GM18868 (cell line): ENCODE measurements around the gene C2CD4C.
"Not testable (repeated sequence)": the region's sequence is repeated elsewhere in the genome, so short reads cannot be mapped to it uniquely, and the experiment has no call there.

Experiments
- ATAC-seq: cut with Tn5 transposase; IDR thresholded peaks from one replicate; pipeline ENCODE4 v1.9.1; 2021; ENCODE audit warnings: mild to moderate bottlenecking, moderate library complexity; ENCODE audit not compliant: unreplicated experiment

C2CD4C gene

DNA sequence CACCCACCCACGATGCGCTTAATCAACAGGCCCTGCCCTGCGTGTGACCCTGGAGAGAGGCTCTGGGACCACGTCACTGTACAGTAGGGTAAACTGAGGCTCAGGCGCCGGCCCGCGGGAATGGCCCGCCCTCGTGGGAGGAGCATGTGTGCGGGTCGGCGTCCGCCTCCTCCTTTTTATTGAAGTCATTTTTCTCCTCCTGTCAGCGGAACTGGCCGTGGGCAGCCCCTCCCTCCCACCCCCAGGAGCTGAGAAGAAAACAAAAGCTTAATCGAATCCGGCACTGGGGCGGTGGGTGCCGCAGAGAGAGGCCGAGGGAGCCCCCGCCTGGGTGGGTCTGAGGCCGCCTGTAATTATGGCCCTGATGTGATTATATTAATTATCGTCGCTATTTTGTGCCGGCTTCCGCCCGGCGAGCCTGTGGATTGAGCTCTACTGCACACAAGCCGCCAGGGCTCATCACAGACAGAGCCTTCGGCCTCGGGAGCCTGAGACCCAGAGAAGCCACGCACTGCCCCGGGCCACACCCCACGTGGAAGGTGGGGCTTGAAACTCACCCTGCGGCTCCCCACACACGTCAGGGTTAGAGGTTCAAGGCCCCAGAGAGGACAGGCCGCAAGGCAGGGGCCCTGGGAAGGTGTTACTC, 7.0 kb downstream of the C2CD4C start:
- no peak for ATAC-seq

DNA sequence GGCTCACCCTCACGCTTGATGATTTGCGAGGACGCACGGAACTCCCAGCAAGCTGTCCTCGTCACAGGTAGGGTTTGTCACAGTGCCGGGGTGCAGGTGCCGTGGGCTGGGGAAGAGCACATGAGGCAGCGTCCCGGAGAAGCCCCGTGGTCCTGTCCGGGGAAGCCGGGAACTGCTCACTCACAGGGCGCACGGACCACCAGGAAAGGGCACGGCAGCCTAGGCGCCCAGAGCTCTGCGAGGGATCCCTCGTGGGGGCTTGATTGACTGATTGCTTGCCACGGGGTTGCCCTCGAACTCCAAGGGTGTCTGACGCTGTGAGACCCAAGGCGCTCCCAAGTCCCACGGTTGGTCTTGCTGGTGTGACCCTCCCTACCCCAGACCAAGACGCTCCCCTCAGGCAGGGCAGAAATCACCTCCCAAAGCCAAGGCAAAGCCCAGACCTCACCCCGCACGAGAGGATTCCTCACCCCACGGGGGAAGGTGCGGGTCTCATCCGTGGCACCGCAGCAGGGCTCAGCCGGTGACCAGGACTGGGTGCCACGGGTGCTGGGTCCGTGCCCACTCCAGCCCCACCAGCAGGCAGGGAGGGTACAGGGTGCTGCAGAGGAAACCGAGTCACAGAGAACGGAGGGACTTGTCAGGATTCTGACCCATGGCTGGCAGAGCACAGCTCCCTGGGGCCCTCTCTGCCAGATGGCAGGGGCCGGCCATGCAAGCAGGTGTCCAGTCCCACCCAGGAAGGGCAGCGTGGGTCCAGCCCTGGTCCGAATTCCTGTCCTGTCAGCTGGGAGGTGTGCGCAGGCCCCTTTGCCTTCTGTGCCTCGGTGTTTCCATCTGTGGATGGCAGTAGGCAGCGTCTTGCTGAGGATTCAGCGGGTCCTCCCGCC, 7.7 kb downstream of the C2CD4C start:
- no peak for ATAC-seq

DNA sequence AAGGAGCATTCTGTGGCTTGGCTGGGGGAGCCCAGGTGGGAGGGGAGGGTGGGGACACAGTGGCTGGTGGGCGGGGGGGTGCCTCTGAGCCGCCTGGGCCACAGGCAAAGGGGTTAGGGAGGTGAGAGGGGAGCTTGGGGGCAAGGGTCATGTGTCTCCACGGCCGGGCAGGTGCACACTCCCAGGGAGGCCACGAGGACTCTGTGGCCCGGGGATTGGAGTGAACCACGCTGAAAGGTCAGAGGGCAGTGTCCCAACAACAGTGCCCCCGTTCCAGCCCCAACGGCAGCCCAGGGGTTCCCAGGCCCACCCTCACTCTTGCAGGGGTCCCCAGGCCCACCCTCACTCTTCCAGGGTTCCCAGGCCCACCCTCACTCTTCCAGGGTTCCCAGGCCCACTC, 9.6 kb downstream of the C2CD4C start:
- no peak for ATAC-seq

DNA sequence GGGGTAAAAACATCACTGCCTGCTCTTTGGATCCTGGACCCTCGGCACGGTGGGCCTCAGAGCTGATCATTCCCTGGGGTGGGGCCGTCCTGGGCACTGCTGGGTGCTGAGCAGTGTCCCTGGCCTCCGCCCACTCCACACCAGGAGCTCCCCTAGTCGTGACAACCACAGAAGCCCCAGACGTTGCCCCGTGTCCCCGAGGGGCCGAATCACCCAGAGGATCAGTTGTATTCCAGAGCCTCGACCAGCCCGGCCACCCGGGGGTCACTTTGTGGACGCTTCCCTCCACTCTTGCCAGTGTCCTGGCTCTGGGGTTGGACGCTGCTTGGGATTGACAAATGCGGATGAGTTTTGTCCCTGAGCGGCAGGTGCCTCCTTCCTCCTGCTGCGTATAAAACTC, 10.2 kb downstream of the C2CD4C start:
- no peak for ATAC-seq

DNA sequence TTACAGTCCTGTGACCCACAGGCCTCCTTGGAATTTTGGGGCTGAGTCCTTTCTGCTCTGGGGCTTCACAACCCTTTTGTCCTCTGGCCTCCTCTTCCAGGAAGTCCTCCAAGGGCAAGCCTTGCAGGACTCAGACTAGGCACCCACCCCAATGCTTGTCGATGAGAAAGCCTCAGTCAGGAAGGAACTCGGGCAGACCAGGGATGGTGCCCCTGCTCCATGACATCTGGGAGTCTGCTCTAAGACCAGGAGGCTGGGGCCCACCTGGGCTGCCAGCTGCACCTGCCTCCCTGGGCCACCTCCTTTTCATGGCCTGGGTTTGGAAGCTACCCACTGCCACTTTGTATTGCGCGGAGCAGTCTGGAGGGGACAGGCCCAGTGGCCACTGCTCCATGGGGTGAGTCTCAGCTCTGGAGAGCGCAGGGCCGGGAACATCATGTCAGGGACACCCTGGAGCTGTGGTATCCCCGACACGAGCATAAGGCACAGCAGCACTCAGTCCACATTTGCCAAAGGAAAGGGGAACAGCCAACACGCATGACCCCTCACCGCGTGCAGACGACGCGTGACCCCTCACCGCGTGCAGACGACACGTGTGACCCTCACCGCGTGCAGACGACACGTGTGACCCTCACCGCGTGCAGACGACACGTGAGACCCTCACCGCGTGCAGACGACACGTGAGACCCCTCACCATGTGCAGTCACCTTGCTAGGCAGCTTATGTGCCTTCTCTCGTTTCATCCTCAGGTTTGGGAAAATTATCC, 10.8 kb downstream of the C2CD4C start:
- ATAC-seq, result no peak

DNA sequence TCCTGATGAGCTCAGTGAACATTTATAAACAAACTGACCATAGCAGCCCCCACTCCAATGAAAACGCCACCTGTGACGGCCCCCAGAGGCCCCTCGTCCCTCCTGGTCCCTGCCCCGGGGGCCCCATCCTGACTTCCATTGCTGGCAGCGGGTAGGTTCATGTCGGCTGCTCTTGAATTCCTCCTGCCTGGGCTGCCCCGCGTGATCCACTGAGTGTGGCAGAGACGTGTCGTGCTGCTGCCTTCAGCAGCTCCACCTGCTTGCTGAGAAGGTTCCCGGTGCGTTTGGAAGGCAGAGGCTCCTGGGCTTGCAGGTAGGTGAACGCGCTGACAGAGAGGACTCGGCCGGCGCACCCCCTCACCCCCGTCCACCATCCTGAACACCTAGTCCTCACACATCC, 11.6 kb downstream of the C2CD4C start:
- ATAC-seq, result no peak

DNA sequence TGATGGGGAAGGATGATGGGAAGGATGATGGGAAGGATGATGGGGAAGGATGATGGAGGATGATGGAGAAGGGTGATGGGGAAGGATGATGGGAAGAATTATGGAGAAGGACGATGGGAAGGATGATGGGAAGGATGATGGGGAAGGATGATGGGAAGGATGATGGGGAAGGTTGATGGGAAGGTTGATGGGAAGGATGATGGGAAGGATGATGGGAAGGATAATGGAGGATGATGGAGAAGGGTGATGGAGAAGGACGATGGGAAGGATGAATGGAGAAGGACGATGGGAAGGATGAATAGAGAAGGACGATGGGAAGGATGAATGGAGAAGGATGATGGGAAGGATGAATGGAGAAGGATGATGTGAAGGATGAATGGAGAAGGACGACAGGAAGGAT, 13.5 kb downstream of the C2CD4C start:
- no peak for ATAC-seq

DNA sequence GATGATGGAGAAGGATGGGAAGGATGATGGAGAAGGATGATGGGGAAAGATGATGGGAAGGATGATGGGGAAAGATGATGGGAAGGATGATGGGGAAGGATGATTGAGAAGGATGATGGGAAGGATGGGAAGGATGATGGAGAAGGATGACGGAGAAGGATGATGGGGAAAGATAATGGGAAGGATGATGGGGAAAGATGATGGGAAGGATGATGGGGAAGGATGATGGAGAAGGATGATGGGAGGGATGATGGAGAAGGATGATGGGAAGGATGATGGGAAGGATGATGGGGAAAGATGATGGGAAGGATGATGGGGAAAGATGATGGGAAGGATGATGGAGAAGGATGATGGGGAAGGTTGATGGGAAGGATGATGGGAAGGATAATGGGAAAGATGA, 14.1 kb downstream of the C2CD4C start:
- not testable (repeated sequence) for ATAC-seq

DNA sequence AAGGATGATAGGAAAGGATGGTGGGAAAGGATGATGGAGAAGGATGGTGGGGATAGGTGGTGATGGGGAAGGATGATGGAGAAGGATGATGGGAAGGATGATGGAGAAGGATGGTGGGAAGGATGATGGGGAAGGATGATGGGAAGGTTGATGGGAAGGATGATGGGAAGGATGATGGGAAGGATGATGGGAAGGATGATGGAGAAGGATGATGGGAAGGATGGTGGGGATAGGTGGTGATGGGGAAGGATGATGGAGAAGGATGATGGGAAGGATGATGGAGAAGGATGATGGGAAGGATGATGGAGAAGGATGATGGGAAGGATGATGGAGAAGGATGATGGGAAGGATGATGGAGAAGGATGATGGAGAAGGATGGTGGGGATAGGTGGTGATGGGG, 15.4 kb downstream of the C2CD4C start:
- ATAC-seq, result not testable (repeated sequence)

DNA sequence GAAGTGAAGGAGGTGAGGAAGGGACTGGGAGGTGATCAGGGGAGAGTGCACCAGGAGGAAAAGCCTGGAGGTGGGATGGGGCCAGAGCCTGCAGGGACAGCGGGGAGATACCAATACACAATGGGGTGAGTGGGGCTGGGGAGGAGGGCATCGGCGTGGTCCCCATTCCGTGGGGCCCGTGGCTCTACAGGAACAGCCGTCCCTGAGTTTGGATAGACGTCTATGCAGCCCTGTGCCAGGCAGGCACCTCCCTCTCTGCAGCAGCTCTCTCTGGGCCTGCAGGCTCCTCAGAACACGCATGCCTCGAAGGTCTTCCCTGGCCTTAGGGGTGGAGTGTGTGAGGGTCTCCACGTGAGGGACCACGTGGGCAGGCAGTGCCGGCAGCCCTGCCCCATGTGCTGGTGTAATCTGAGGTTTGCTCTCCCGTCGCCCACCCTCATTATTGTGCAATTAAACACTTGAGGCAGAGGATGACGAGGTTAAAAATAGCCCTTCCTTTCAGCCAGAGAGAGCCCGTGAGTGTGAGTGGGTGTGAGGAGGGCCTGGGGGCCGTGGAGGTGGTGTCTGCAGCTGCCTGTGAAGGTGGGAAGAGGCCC, 16.5 kb downstream of the C2CD4C start:
- no peak for ATAC-seq

DNA sequence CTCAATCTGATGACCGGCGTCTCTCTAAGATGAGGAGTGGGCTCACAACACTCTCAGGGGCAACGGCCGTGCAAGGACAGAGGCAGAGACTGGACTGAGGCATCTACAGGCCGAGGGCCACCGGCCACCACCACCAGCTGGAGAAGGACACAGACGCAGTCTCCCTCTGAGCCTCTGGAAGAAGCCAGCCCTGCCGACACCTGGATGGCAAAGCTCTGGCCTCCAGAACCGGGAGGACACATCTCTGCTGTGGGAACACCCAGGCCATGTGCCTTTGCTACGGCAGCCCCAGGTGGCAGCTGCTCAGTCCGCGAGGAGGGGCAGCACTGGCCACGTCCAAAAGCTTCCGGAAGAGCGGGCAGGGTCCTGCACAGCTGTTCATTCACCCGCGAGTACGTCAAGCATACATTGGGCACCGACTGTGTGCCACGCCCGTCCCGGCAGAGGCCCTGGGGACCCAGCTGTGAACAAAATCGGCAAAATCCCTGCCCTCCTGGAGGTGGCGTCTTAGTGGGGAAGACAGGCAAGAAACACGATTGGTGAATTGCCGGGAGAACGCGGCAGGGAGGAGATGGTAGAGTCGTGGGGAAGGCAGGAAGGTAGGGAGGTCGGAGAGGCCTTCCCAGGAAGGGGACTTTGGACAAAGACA, 17.1 kb downstream of the C2CD4C start:
- ATAC-seq, result no peak

DNA sequence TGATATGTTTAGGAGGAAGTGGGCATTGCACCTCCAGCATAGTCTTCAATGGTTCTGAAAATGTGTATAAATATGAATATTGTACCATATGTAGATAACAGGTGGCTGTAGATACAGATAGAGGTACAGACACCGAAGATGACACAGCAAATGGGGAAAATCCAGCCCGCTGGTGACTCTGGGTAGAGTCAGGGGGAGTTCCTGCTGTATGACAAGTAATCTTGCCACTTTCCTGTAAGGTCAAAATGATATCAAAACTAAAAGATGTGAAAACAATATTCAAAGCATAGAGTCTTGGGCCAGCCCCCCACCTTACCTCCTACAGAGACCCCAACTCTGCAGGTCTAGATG, 17.8 kb downstream of the C2CD4C start:
- no peak for ATAC-seq

DNA sequence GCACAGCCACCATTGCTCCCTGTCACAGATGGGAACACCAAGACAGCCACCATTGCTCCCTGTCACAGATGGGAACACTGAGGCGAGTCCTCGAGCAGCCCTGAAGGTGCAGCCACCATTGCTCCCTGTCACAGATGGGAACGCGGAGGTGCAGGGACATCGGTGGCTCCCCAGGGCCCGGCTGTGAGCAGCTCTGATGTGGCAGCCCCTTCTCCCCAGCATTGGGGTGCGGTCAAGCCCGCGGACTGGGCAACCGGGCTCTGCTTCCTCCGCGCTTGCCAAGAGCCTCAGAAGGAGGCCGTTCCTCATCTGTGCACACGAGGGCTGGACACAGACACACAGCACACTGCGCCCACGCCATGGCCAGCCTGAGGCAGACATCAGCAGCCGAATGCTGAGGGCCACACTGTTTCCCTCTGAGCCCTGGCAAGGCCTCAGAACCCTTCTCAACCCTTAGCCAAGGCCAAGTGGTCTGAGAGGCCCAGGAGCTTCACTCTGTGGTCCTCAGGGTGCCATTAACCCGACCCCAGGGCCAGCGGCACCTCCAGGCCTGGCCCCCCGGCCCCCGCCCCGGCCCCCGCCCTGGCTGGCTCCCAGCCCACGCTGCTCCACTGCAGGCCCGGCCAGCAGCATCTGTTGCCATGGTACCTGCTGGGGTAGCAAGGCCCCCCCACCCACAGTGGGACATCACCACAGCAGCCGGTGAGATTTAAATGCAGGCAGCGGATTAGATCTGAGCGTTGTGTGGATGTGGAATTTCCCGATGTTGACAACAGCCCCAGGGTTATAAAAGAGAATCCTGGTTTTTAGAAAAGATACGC, 18.4 kb downstream of the C2CD4C start:
- no peak for ATAC-seq

DNA sequence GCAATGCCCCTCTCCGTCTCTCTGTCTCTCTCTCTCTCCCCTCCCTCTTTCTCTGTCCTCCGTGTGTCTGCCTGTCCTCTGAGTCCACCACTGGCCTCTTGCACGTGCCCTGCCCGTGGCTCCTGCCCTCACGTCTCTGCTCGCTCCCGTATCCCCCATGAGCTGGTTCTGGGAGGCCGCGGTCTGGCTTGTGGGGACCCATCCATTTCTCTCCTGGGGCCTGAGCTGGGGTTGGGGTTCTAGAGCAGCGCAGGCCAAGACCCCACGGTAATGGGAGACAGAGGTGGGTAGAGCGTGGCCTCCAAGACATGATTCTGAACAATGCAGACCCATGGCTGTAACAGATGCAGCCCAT, 19.0 kb downstream of the C2CD4C start:
- ATAC-seq, result no peak

DNA sequence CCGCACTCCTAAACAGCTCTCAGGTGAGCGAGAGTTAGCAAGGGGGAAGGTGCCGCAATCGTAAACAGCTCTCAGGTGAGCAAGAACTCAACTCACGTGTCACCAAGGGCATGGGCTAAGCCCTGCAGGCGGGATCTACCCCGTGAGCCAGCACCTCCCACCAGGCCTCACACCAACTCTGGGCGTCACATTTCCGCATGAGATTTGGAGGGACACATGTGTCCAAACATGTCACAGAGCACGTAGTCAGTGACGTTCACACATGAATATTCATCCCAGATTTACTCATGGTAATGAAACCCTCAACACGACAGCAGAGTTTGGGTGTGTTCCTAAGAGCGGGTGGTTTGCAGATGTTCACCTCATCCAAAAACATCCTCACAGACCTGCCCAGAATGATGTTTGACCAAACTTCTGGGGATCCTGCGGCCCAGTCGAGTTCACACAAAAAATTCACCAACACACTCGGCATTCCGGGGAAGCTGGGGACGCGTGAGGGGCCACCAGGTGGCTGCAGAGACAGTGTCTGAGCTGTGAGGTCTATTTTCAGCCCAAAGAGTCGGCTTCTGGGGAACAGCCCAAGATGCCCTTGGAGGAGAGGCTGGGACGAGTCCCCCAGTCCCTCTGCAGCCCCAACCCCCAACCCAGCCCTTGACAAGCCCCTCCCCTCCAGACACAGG, 19.6 kb downstream of the C2CD4C start:
- no peak for ATAC-seq

DNA sequence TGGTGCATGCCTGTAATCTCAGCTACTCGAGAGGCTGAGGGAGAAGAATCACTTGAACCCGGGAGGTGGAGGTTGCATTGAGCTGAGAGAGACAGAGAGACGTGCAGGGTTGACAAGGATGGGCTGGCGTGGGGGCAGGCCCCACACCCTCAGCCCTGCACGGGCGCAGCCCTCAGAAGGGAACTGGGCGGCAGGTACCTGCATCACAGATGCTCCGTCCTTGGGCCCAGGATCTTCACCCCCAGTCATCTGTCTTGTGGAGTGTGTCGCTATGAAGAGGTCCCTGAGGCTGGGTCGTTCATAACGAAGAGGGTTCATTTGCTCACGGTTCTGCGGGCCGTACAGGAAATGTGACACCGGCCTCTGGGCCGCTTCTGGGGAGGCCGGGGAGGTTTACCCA, 20.3 kb downstream of the C2CD4C start:
- ATAC-seq, result no peak

DNA sequence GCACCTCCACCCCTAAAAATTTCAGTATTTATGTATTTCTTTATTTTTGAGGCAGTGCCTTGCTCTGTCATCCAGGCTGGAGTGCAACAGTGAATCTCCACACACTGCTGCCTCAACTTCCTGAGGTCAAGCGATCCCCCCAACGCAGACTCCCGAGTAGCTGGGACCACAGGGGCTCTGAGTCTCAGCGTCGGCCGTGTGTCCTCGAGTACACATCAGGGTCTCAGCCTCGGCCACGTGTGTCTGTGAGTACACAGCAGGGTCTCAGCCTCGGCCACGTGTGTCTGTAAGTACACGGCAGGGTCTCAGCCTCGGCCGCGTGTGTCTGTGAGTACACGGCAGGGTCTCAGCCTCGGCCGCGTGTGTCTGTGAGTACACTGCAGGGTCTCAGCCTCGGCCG, 21.2 kb downstream of the C2CD4C start:
- no peak for ATAC-seq

DNA sequence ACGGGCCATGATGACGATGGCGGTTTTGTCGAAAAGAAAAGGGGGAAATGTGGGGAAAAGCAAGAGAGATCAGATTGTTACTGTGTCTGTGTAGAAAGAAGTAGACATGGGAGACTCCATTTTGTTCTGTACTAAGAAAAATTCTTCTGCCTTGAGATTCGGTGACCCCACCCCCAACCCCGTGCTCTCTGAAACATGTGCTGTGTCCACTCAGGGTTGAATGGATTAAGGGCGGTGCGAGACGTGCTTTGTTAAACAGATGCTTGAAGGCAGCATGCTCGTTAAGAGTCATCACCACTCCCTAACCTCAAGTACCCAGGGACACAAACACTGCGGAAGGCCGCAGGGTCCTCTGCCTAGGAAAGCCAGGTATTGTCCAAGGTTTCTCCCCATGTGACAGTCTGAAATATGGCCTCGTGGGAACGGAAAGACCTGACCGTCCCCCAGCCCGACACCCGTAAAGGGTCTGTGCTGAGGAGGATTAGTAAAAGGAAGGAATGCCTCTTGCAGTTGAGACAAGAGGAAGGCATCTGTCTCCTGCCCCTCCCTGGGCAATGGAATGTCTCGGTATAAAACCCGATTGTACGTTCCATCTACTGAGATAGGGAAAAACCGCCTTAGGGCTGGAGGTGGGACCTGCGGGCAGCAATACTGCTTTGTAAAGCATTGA, 22.2 kb downstream of the C2CD4C start:
- not testable (repeated sequence) for ATAC-seq

DNA sequence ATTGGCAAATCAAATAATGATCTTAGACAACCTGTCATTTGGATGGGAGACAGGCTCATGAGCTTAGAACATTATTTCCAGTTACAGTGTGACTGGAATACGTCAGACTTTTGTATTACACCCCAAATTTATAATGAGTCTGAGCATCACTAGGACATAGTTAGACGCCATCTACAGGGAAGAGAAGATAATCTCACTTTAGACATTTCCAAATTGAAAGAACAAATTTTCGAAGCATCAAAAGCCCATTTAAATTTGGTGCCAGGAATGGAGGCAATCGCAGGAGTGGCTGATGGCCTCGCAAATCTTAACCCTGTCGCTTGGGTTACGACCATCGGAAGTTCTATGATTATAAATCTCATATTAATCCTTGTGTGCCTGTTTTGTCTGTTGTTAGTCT, 22.8 kb downstream of the C2CD4C start:
- ATAC-seq, result not testable (repeated sequence)
